ENCODE data around the gene MFAP2.

DNA sequence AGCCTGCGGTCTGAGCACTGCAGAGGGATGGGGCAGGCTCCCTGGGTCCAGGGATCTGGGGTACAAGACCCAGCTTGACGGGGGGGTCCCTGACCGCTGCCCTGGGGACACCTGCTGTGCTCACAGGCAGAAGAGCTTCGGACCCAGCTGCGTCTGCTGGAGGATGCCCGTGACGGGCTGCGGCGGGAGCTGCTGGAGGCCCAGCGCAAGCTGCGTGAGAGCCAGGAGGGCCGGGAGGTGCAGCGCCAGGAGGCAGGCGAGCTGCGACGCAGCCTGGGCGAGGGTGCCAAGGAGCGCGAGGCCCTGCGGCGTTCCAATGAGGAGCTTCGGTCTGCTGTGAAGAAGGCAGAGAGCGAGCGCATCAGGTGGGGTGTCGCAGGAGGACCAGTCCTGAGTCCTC is 25.2 kb downstream of the MFAP2 start:
- TF ChIP-seq, protein P1, sequence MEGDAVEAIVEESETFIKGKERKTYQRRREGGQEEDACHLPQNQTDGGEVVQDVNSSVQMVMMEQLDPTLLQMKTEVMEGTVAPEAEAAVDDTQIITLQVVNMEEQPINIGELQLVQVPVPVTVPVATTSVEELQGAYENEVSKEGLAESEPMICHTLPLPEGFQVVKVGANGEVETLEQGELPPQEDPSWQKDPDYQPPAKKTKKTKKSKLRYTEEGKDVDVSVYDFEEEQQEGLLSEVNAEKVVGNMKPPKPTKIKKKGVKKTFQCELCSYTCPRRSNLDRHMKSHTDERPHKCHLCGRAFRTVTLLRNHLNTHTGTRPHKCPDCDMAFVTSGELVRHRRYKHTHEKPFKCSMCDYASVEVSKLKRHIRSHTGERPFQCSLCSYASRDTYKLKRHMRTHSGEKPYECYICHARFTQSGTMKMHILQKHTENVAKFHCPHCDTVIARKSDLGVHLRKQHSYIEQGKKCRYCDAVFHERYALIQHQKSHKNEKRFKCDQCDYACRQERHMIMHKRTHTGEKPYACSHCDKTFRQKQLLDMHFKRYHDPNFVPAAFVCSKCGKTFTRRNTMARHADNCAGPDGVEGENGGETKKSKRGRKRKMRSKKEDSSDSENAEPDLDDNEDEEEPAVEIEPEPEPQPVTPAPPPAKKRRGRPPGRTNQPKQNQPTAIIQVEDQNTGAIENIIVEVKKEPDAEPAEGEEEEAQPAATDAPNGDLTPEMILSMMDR (conservative IDR thresholded peaks at IDR 0.05; ENCODE audit: low read depth in 2 of 2) = no peak
- TF ChIP-seq EZH2 (IDR thresholded peaks at IDR 0.05; ENCODE audit: low read depth, unreplicated experiment) (no peak), JUNB (IDR thresholded peaks at IDR 0.05; ENCODE audit: unreplicated experiment) (no peak), POLR2AphosphoS5 (IDR thresholded peaks at IDR 0.05; ENCODE audit: low read depth) (no peak), CREB1 (CRISPR knock-in tag; IDR thresholded peaks at IDR 0.05; ENCODE audit: low read depth) (no peak), ZNF331 (CRISPR knock-in tag; IDR thresholded peaks at IDR 0.05; ENCODE audit: low read depth) (no peak), EZH2phosphoT487 (IDR thresholded peaks at IDR 0.05; ENCODE audit: unreplicated experiment) (no peak), NANOG (IDR thresholded peaks at IDR 0.05; ENCODE audit: borderline replicate concordance) (no peak), STAT1 (IDR thresholded peaks at IDR 0.05; ENCODE audit: unreplicated experiment) (no peak)
- TF ChIP-seq, protein P2, sequence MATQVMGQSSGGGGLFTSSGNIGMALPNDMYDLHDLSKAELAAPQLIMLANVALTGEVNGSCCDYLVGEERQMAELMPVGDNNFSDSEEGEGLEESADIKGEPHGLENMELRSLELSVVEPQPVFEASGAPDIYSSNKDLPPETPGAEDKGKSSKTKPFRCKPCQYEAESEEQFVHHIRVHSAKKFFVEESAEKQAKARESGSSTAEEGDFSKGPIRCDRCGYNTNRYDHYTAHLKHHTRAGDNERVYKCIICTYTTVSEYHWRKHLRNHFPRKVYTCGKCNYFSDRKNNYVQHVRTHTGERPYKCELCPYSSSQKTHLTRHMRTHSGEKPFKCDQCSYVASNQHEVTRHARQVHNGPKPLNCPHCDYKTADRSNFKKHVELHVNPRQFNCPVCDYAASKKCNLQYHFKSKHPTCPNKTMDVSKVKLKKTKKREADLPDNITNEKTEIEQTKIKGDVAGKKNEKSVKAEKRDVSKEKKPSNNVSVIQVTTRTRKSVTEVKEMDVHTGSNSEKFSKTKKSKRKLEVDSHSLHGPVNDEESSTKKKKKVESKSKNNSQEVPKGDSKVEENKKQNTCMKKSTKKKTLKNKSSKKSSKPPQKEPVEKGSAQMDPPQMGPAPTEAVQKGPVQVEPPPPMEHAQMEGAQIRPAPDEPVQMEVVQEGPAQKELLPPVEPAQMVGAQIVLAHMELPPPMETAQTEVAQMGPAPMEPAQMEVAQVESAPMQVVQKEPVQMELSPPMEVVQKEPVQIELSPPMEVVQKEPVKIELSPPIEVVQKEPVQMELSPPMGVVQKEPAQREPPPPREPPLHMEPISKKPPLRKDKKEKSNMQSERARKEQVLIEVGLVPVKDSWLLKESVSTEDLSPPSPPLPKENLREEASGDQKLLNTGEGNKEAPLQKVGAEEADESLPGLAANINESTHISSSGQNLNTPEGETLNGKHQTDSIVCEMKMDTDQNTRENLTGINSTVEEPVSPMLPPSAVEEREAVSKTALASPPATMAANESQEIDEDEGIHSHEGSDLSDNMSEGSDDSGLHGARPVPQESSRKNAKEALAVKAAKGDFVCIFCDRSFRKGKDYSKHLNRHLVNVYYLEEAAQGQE (IDR thresholded peaks at IDR 0.05; ENCODE audit: unreplicated experiment) = no peak
- TF ChIP-seq, protein P3, sequence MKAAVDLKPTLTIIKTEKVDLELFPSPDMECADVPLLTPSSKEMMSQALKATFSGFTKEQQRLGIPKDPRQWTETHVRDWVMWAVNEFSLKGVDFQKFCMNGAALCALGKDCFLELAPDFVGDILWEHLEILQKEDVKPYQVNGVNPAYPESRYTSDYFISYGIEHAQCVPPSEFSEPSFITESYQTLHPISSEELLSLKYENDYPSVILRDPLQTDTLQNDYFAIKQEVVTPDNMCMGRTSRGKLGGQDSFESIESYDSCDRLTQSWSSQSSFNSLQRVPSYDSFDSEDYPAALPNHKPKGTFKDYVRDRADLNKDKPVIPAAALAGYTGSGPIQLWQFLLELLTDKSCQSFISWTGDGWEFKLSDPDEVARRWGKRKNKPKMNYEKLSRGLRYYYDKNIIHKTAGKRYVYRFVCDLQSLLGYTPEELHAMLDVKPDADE (IDR thresholded peaks at IDR 0.05) = no peak
- TF ChIP-seq, protein P4, sequence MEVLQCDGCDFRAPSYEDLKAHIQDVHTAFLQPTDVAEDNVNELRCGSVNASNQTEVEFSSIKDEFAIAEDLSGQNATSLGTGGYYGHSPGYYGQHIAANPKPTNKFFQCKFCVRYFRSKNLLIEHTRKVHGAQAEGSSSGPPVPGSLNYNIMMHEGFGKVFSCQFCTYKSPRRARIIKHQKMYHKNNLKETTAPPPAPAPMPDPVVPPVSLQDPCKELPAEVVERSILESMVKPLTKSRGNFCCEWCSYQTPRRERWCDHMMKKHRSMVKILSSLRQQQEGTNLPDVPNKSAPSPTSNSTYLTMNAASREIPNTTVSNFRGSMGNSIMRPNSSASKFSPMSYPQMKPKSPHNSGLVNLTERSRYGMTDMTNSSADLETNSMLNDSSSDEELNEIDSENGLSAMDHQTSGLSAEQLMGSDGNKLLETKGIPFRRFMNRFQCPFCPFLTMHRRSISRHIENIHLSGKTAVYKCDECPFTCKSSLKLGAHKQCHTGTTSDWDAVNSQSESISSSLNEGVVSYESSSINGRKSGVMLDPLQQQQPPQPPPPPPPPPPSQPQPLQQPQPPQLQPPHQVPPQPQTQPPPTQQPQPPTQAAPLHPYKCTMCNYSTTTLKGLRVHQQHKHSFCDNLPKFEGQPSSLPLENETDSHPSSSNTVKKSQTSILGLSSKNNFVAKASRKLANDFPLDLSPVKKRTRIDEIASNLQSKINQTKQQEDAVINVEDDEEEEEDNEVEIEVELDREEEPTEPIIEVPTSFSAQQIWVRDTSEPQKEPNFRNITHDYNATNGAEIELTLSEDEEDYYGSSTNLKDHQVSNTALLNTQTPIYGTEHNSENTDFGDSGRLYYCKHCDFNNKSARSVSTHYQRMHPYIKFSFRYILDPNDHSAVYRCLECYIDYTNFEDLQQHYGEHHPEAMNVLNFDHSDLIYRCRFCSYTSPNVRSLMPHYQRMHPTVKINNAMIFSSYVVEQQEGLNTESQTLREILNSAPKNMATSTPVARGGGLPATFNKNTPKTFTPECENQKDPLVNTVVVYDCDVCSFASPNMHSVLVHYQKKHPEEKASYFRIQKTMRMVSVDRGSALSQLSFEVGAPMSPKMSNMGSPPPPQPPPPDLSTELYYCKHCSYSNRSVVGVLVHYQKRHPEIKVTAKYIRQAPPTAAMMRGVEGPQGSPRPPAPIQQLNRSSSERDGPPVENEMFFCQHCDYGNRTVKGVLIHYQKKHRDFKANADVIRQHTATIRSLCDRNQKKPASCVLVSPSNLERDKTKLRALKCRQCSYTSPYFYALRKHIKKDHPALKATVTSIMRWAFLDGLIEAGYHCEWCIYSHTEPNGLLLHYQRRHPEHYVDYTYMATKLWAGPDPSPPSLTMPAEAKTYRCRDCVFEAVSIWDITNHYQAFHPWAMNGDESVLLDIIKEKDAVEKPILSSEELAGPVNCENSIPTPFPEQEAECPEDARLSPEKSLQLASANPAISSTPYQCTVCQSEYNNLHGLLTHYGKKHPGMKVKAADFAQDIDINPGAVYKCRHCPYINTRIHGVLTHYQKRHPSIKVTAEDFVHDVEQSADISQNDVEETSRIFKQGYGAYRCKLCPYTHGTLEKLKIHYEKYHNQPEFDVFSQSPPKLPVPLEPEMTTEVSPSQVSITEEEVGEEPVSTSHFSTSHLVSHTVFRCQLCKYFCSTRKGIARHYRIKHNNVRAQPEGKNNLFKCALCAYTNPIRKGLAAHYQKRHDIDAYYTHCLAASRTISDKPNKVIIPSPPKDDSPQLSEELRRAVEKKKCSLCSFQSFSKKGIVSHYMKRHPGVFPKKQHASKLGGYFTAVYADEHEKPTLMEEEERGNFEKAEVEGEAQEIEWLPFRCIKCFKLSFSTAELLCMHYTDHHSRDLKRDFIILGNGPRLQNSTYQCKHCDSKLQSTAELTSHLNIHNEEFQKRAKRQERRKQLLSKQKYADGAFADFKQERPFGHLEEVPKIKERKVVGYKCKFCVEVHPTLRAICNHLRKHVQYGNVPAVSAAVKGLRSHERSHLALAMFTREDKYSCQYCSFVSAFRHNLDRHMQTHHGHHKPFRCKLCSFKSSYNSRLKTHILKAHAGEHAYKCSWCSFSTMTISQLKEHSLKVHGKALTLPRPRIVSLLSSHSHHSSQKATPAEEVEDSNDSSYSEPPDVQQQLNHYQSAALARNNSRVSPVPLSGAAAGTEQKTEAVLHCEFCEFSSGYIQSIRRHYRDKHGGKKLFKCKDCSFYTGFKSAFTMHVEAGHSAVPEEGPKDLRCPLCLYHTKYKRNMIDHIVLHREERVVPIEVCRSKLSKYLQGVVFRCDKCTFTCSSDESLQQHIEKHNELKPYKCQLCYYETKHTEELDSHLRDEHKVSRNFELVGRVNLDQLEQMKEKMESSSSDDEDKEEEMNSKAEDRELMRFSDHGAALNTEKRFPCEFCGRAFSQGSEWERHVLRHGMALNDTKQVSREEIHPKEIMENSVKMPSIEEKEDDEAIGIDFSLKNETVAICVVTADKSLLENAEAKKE (CRISPR knock-in tag; IDR thresholded peaks at IDR 0.05) = no peak
